Thoracic aorta (tissue), 2 donors: ENCODE measurements around the gene EPHX1. TPM values are rescaled to one million over a fixed set of nuclear protein-coding genes. Genes with fewer than 3 reads are reported as not detected.

Experiments used
- ATAC-seq: fragments of 150-250 bp; one replicate; pipeline ENCODE4 v1.8.0; 2017; ENCODE audit warnings: low read depth; ENCODE audit not compliant: insufficient number of reproducible peaks, low FRiP score
- DNase-seq: peaks from one replicate; pipeline ENCODE4 v3.0.0-alpha.2; 2020; ENCODE audit warnings: low spot score
- H3K27ac ChIP-seq, 2 donors: fragments of 200-600 bp; sonication (generic); 1 replicate in 1 of 2; 2 replicates in 1 of 2; pipeline ENCODE4 v1.5.1; 2016; ENCODE audit warnings: mild to moderate bottlenecking in 2 of 2, moderate library complexity in 2 of 2
- H3K27me3 ChIP-seq: fragments of 200-600 bp; sonication (generic); replicated peaks from 2 replicates; pipeline ENCODE4 v1.6.0; 2016; ENCODE audit warnings: mild to moderate bottlenecking; ENCODE audit not compliant: insufficient read depth
- H3K36me3 ChIP-seq: fragments of 200-600 bp; sonication (generic); one replicate; pipeline ENCODE4 v1.5.1; 2016
- H3K4me1 ChIP-seq, 2 donors: fragments of 200-600 bp; sonication (generic); 1 replicate in 1 of 2; 2 replicates in 1 of 2; pipeline versions ENCODE4 v1.5.1 to v1.6.0; 2016; ENCODE audit warnings: low read depth in 2 of 2, mild to moderate bottlenecking in 1 of 2; ENCODE audit not compliant: control insufficient read depth in 1 of 2
- H3K4me3 ChIP-seq: fragments of 200-600 bp; sonication (generic); 2 replicates; pipeline ENCODE4 v1.5.1; 2016; ENCODE audit warnings: mild to moderate bottlenecking
- H3K9me3 ChIP-seq: fragments of 200-600 bp; sonication (generic); 2 replicates; pipeline ENCODE4 v1.5.1; 2016
- CTCF ChIP-seq: fragments of 200-600 bp; sonication (generic); IDR thresholded peaks from one replicate; pipeline ENCODE4 v1.5.1; 2019; ENCODE audit warnings: antibody characterized with exemption
- total RNA-seq, 2 donors: library from RNA; depleted of rRNA; stranded (reverse); fragments of >200 nt; gene quantifications; one replicate each; pipeline versions ENCODE4 v1.1.0 to v1.2.3, GENCODE V29; 2016

Gene EPHX1
- total RNA-seq, 2 donors from 2014 or later: 58.9 to 77.6 TPM

GRCh38 chr1:225772848-225773247 is 37.1 kb upstream of the EPHX1 start:
- peaks cover 7 to 29% of the 10 kb centered on the region in 2 donors for H3K4me1 ChIP-seq
- no peak overlapping the region for H3K27ac ChIP-seq
- no peak for ATAC-seq
- no peak for TF ChIP-seq CTCF
- H3K4me3 ChIP-seq: no peak overlapping the region
- no peak for DNase-seq
- no peaks in the 10 kb centered on the region for H3K27me3 ChIP-seq
- H3K9me3 ChIP-seq: no peaks in the 10 kb centered on the region
- no peaks in the 10 kb centered on the region for H3K36me3 ChIP-seq

DNA sequence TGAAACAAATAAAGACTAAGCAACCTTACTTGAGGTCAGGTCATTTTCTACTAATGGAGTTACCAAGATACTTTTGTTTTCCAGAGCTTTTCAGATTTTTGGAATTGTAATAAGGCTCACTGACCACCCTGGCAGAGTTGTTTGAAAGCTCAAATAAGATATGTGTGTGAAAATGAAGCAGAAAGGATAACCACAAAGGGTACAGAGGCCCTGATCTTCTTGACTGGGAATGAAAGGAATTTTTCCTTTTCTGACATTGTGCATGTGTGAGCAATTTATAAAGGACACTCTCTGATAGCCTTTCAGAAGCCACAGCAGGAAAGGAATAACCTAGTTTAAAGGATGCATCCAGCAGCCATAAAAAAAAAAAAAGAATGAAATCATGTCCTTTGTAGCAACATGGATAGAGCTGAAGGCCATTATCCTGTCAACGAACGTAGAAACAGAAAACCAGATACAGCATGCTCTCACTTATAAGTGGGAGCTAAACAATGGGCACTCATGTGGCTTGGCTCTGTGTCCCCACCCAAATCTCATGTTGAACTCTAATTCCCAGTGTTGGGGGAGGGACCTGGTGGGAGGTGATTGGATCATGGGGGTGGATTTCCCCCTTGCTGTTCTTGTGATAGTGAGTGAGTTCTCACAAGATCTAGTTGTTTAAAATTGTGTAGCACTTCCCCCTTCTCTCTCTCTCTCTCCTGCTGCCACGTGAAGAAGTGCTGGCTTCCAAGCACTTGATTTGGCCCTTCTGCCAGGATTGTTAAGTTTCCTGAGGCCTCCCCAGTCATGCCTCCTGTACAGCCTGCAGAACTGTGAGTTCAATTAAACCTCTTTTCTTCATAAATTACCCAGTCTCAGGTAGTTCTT is 35.4 kb upstream of the EPHX1 start:
- Histone ChIP-seq H3K4me3 (no peak overlapping the region), H3K9me3 (no peaks in the 10 kb centered on the region), H3K4me1 (peaks cover 14 to 29% of the 10 kb centered on the region in 2 donors), H3K27me3 (no peaks in the 10 kb centered on the region), H3K36me3 (no peaks in the 10 kb centered on the region), H3K27ac (no peak overlapping the region)
- DNase-seq: no peak
- TF ChIP-seq CTCF: no peak
- no peak for ATAC-seq

- H3K4me3 ChIP-seq: no peak overlapping the region
- peaks cover 29 to 47% of the 10 kb centered on the region in 2 donors for H3K4me1 ChIP-seq
- no peaks in the 10 kb centered on the region for H3K9me3 ChIP-seq
- DNase-seq (no peak), ATAC-seq (no peak)
- no peak overlapping the region for H3K27ac ChIP-seq
- no peaks in the 10 kb centered on the region for H3K36me3 ChIP-seq
- no peak for TF ChIP-seq CTCF
- no peaks in the 10 kb centered on the region for H3K27me3 ChIP-seq
Observed at GRCh38 chr1:225776294-225776693, 33.6 kb upstream of the EPHX1 start.

DNA sequence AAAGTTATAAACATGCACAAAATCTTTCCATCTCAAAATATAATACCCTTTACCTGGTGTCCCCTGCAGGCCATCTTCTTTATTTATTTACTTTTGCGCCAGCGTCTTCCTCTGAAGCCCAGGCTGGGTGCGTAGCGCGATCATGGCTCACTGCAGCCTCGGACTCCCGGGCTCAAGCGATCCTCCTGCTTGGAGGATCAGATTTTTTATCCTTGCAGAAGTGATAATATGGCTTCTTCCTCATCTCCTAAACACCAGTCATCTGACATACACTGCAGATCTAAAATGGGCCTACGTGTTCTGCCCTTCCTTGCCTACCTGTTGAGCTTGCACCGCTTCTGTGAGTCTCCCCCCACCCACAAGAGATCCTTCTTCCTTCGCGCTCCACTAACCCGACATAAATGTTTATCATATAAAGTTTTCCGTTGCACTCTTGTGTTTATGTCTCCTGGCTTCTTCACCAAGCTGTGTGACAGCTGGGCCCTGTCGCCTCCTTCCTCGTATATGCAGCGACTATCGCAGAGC is 32.8 kb upstream of the EPHX1 start:
- Histone ChIP-seq H3K36me3 (no peaks in the 10 kb centered on the region), H3K4me3 (peak overlapping the region; percentile 92), H3K27me3 (no peaks in the 10 kb centered on the region), H3K9me3 (no peaks in the 10 kb centered on the region), H3K27ac (peak overlapping the region; percentile 52 to 92), H3K4me1 (peaks cover 29 to 46% of the 10 kb centered on the region in 2 donors)
- ATAC-seq (peak; percentile 17), DNase-seq (no peak)
- TF ChIP-seq CTCF: no peak

- Histone ChIP-seq H3K36me3 (no peaks in the 10 kb centered on the region), H3K4me3 (peak within 1 kb of the TSS; percentile 92), H3K27me3 (no peaks in the 10 kb centered on the region), H3K4me1 (peaks cover 29 to 51% of the 10 kb centered on the region in 2 donors), H3K27ac (peak within 1 kb of the TSS; percentile 92 to 98), H3K9me3 (no peaks in the 10 kb centered on the region)
- ATAC-seq: peak; percentile 97
- TF ChIP-seq CTCF: peak; percentile 81
- peak; percentile 95 for DNase-seq
Observed at GRCh38 chr1:225777583-225778336, 32.2 kb upstream of the EPHX1 start, which contains the start of gene SRP9. Gene SRP9, plus strand, starts transcription at chr1:225777826. Its CDS starts 115 bp downstream, at chr1:225777941.
